Keratinocyte (primary cell): Measurements from ENCODE around the gene NHSL2.

Experiments
- CTCF ChIP-seq, 3 experiments: IDR thresholded peaks in 1 of 3; conservative IDR thresholded peaks in 1 of 3; optimal IDR thresholded peaks in 1 of 3; 2 replicates in 2 of 3; 3 replicates in 1 of 3; pipeline versions ENCODE3 to v1.5.1; 2011; ENCODE audit warnings: low read length in 3 of 3, mild to moderate bottlenecking in 3 of 3, moderate library complexity in 2 of 3, control low read depth in 1 of 3, inconsistent platforms in 1 of 3; ENCODE audit not compliant: insufficient read depth in 2 of 3; ENCODE audit errors: extremely low read depth in 1 of 3
- EZH2 ChIP-seq: IDR thresholded peaks from one replicate; pipeline ENCODE4 v1.6.1; 2012; ENCODE audit warnings: inconsistent platforms, mild to moderate bottlenecking, low read length, moderate library complexity

DNA sequence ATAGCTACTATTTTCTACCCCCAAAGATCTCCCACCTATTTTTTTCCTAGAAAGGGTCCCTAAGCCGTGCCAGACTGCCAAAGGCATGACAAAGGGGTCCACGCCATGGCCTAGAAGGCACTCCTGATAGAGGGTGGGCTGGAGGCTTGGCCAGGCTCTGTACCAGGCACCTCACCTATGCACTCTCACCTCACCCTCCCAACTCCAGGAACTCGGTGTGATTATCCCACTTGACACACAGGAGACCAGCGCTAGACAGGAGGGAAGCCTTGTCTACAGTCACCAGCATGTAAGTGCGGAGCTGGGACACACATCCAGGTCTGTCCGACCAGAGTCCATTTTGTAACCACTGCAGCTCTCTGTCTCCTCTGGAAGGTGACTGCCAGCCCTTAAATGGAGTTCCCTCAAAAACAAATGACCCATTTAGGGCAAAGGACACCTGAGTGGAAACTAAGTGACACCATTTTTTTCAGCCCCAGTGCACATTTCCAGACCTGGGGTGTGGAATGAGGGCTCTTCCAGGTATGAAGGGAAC lies 114.7 kb downstream of the NHSL2 start:
- no peak for TF ChIP-seq CTCF (optimal IDR thresholded peaks at IDR 0.05 in 1 of 3, IDR thresholded peaks at IDR 0.05 in 1 of 3, conservative IDR thresholded peaks at IDR 0.05 in 1 of 3; ENCODE audit: extremely low read depth in 1 of 3, insufficient read depth in 2 of 3, low read length in 3 of 3)
- TF ChIP-seq EZH2 = no peak
